Common myeloid progenitor, CD34-positive (primary cell): ENCODE data around the gene GPR142.
A peak's percentile ranks its signal among the peaks of the same experiment; 100 is the strongest.

Experiments
- CTCF ChIA-PET: fragments of 350-600 bp; sonication (Branson Sonifier 250); formaldehyde crosslinking; loops from one replicate; lab custom pipeline; 2021; ENCODE audit warnings: antibody characterized with exemption; lab: Charles Lee
- POLR2A ChIA-PET: fragments of 350-600 bp; sonication (Branson Sonifier 250); formaldehyde crosslinking; loops from one replicate; lab custom pipeline; 2021; ENCODE audit warnings: antibody characterized with exemption; lab: Charles Lee
- DNase-seq, 3 donors: peaks; one replicate each; pipeline versions ENCODE4 v3.0.0 to v3.0.0-alpha.2; 2013
- H3K27ac ChIP-seq, 2 experiments: 1 replicate in 1 of 2; 2 replicates in 1 of 2; pipeline ENCODE4 v1.7.0; 2013; ENCODE audit warnings: inconsistent platforms in 2 of 2, low read length in 2 of 2, mild to moderate bottlenecking in 2 of 2, low read depth in 1 of 2, moderate library complexity in 1 of 2; ENCODE audit not compliant: severe bottlenecking in 2 of 2, insufficient read depth in 1 of 2, poor library complexity in 1 of 2
- H3K27me3 ChIP-seq, 5 experiments: replicated peaks in 2 of 5; 1 replicate in 3 of 5; 2 replicates in 2 of 5; pipeline versions ENCODE4 v1.6.1 to v1.7.0; 2013; ENCODE audit warnings: low read length in 4 of 5, mild to moderate bottlenecking in 2 of 5, moderate library complexity in 2 of 5, inconsistent platforms in 1 of 5; ENCODE audit not compliant: insufficient read depth in 5 of 5, control insufficient read depth in 4 of 5
- H3K36me3 ChIP-seq, 4 experiments: 1 replicate in 2 of 4; 2 replicates in 2 of 4; pipeline versions ENCODE4 v1.6.1 to v1.7.0; 2013; ENCODE audit warnings: low read length in 3 of 4, control low read depth in 1 of 4, mild to moderate bottlenecking in 1 of 4; ENCODE audit not compliant: control insufficient read depth in 4 of 4, insufficient read depth in 4 of 4
- H3K4me1 ChIP-seq, 4 experiments: 1 replicate in 3 of 4; 2 replicates in 1 of 4; pipeline versions ENCODE4 v1.6.1 to v1.7.1; 2013; ENCODE audit warnings: low read length in 3 of 4, mild to moderate bottlenecking in 3 of 4, control low read depth in 1 of 4, inconsistent platforms in 1 of 4, moderate library complexity in 1 of 4; ENCODE audit not compliant: control insufficient read depth in 4 of 4, insufficient read depth in 4 of 4; ENCODE audit errors: control extremely low read depth in 1 of 4
- H3K4me3 ChIP-seq, 7 experiments: 1 replicate in 4 of 7; 2 replicates in 3 of 7; pipeline versions ENCODE4 v1.5.1 to v1.7.0; 2013; ENCODE audit warnings: mild to moderate bottlenecking in 7 of 7, low read length in 6 of 7, moderate library complexity in 6 of 7, inconsistent platforms in 2 of 7, low read depth in 2 of 7, control low read depth in 1 of 7; ENCODE audit not compliant: insufficient read depth in 4 of 7, control insufficient read depth in 1 of 7; ENCODE audit errors: extremely low read depth in 1 of 7
- H3K9me3 ChIP-seq, 5 experiments: 1 replicate in 4 of 5; 2 replicates in 1 of 5; pipeline versions ENCODE4 v1.6.1 to v1.7.1; 2013; ENCODE audit warnings: low read length in 4 of 5, mild to moderate bottlenecking in 2 of 5, inconsistent platforms in 1 of 5, low read depth in 1 of 5, moderate library complexity in 1 of 5; ENCODE audit not compliant: control insufficient read depth in 4 of 5, insufficient read depth in 2 of 5; ENCODE audit errors: control extremely low read depth in 1 of 5
- WGBS: methylation state at CpG from one replicate; pipeline ENCODE4 v1.1.5; 2013; ENCODE audit not compliant: insufficient coverage; 5-methylcytosine and 5-hydroxymethylcytosine counted together

Gene GPR142

GRCh38 chr17:74343526-74344284, 23.6 kb upstream of the GPR142 start:
- H3K27me3 ChIP-seq: peaks cover 0 to 10% (median 0%) of the 10 kb centered on the region in 5 experiments
- ChIA-PET CTCF (interaction anchor here (1.0 to 1.3 kb wide), 3 partner anchors 9 to 259 kb away, joined by 3 read pairs; no protein-coding TSS in a partner anchor), POLR2A (no interaction called here)
- no peak overlapping the region for H3K4me3 ChIP-seq
- 85% methylated on average over 7 of the region's 9 CpGs for WGBS
- DNase-seq: no peak
- H3K4me1 ChIP-seq: no peaks in the 10 kb centered on the region
- H3K36me3 ChIP-seq: no peaks in the 10 kb centered on the region
- H3K9me3 ChIP-seq: no peaks in the 10 kb centered on the region
- H3K27ac ChIP-seq: no peak overlapping the region

- H3K27me3 ChIP-seq: peaks cover 0 to 10% (median 2%) of the 10 kb centered on the region in 5 experiments
- no peak for DNase-seq
- CTCF ChIA-PET: interaction anchor here (1.0 to 1.5 kb wide), 3 partner anchors 13 to 258 kb away, joined by 3 to 5 read pairs (median 3); partner anchors contain the start of gene BTBD17
- no peaks in the 10 kb centered on the region for H3K9me3 ChIP-seq
- H3K4me1 ChIP-seq: no peaks in the 10 kb centered on the region
- H3K36me3 ChIP-seq: no peaks in the 10 kb centered on the region
- no peak overlapping the region for H3K27ac ChIP-seq
- no peak overlapping the region for H3K4me3 ChIP-seq
- POLR2A ChIA-PET: no interaction called here
- 97% methylated on average over 17 of the region's 21 CpGs for WGBS
Observed at GRCh38 chr17:74344658-74345057, 22.6 kb upstream of the GPR142 start.

GRCh38 chr17:74345433-74346241, 21.7 kb upstream of the GPR142 start:
- H3K27me3 ChIP-seq: peaks cover 0 to 14% (median 6%) of the 10 kb centered on the region in 5 experiments
- ChIA-PET CTCF (interaction anchor here (0.9 to 18.8 kb wide), 6 partner anchors 14 to 49 kb away, joined by 3 to 185 read pairs (median 4); partner anchors contain the start of gene BTBD17), POLR2A (no interaction called here)
- peak in 1 of 3 donors; percentile 49 for DNase-seq
- 90% methylated on average over 9 of the region's 13 CpGs for WGBS
- no peaks in the 10 kb centered on the region for H3K36me3 ChIP-seq
- no peaks in the 10 kb centered on the region for H3K9me3 ChIP-seq
- no peak overlapping the region for H3K4me3 ChIP-seq
- H3K27ac ChIP-seq: no peak overlapping the region
- H3K4me1 ChIP-seq: no peaks in the 10 kb centered on the region

GRCh38 chr17:74347646-74348045, 19.7 kb upstream of the GPR142 start:
- ChIA-PET CTCF (interaction anchor here (0.9 to 18.8 kb wide), 5 partner anchors 9 to 47 kb away, joined by 3 to 185 read pairs (median 5); no protein-coding TSS in a partner anchor), POLR2A (no interaction called here)
- H3K27ac ChIP-seq: no peak overlapping the region
- H3K36me3 ChIP-seq: no peaks in the 10 kb centered on the region
- peaks cover 0 to 31% (median 22%) of the 10 kb centered on the region in 5 experiments for H3K27me3 ChIP-seq
- WGBS: 88% methylated on average over 11 of the region's 14 CpGs
- no peak overlapping the region for H3K4me3 ChIP-seq
- H3K9me3 ChIP-seq: no peaks in the 10 kb centered on the region
- DNase-seq: no peak
- H3K4me1 ChIP-seq: peaks cover 0 to 7% (median 3%) of the 10 kb centered on the region in 4 experiments

- 88% methylated on average over 19 of the region's 19 CpGs for WGBS
- DNase-seq: no peak
- Histone ChIP-seq H3K27me3 (peaks cover 0 to 44% (median 26%) of the 10 kb centered on the region in 5 experiments), H3K9me3 (no peaks in the 10 kb centered on the region), H3K27ac (no peak overlapping the region), H3K4me1 (peaks cover 0 to 11% (median 5%) of the 10 kb centered on the region in 4 experiments), H3K36me3 (no peaks in the 10 kb centered on the region), H3K4me3 (no peak overlapping the region)
- ChIA-PET CTCF (interaction anchor here (0.9 to 18.8 kb wide), 5 partner anchors 9 to 43 kb away, joined by 3 to 185 read pairs (median 3); partner anchors contain the start of gene BTBD17), POLR2A (no interaction called here)
Observed at GRCh38 chr17:74349120-74349519, 18.2 kb upstream of the GPR142 start.

GRCh38 chr17:74350486-74350885, 16.8 kb upstream of the GPR142 start:
- DNase-seq: no peak
- peaks cover 0 to 14% (median 7%) of the 10 kb centered on the region in 4 experiments for H3K4me1 ChIP-seq
- H3K27me3 ChIP-seq: peaks cover 0 to 58% (median 26%) of the 10 kb centered on the region in 5 experiments
- WGBS: 92% methylated on average over 20 of the region's 20 CpGs
- ChIA-PET POLR2A (interaction anchor here (0.7 kb wide), 1 partner anchor 820 kb away, joined by 5 read pairs; no protein-coding TSS in a partner anchor), CTCF (interaction anchor here (1.2 to 18.8 kb wide), 6 partner anchors 12 to 50 kb away, joined by 3 to 185 read pairs (median 19); partner anchors contain the start of genes BTBD17 and GPR142)
- H3K36me3 ChIP-seq: no peaks in the 10 kb centered on the region
- no peak overlapping the region for H3K27ac ChIP-seq
- H3K4me3 ChIP-seq: no peak overlapping the region
- no peaks in the 10 kb centered on the region for H3K9me3 ChIP-seq
